Mammary microvascular endothelial cell (primary cell): ENCODE results near the gene TNC. TPM values are rescaled to one million over a fixed set of nuclear protein-coding genes. Genes with fewer than 3 reads are reported as not detected.

Source experiments
- total RNA-seq: library from RNA; depleted of rRNA; stranded (reverse); fragments of >200 nt; gene quantifications from 2 replicates; pipeline ENCODE4 v1.2.3, GENCODE V29; 2015

Gene TNC
- 6.9 and 7.2 TPM in 2 replicates for total RNA-seq

DNA sequence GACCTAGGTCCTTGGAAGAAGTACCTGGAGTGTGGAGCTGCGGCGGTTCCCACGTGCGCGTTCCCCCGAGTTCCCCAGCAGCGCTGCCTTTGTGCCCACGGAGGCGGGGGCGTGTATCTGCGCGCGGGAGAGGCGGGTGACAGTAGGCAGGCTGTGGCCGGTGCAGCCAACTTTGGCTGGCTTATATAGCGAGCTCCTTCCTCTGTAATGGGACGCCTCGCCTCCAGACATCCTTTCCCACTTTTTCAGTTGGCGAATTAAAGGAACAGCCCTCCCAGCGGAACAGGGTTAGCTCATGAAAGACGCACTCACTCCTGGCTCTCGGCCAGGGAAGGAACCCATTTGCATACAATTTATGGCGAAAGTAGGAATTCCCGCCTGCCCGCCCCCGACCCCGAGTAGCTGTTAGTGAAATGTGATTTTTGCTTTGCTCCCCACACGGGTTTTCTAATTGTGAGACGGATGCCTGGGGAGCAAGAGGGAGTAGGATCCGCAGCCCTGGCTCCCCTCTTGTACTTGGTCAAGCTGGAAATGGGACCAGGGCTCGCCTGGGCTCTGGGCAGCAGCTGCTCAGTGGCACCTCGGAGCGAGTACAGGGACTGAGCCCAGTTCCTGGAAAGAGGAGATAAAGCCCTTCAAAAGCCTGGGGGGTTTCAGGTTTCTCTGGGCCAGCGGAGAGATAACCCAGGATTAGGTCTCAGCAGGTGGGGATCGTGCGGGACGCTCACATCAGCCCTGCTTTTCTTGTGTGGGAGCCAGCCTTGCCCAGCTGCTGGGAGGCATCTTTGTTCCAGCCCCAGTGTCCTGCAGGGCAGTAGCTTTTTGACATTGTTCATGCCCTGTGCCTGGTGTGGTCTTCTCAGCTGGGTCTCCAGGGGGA is at the start of gene TNC:
Gene TNC, minus strand, starts transcription at position 159 of the 880 bp plus-strand sequence. CDS start 27,139 bp downstream, outside the sequence.

Other genes starting within 250 kb of the TNC start
- gene TNFSF8, start 187.6 kb downstream of the TNC start, total RNA-seq, result not detected in 2 replicates